Hepatic stellate cell (primary cell): ENCODE results near the gene PLP2.

Experiments used
- DNase-seq: peaks from one replicate; pipeline ENCODE4 v3.0.0; 2011; ENCODE audit warnings: low spot score

Gene PLP2

DNA sequence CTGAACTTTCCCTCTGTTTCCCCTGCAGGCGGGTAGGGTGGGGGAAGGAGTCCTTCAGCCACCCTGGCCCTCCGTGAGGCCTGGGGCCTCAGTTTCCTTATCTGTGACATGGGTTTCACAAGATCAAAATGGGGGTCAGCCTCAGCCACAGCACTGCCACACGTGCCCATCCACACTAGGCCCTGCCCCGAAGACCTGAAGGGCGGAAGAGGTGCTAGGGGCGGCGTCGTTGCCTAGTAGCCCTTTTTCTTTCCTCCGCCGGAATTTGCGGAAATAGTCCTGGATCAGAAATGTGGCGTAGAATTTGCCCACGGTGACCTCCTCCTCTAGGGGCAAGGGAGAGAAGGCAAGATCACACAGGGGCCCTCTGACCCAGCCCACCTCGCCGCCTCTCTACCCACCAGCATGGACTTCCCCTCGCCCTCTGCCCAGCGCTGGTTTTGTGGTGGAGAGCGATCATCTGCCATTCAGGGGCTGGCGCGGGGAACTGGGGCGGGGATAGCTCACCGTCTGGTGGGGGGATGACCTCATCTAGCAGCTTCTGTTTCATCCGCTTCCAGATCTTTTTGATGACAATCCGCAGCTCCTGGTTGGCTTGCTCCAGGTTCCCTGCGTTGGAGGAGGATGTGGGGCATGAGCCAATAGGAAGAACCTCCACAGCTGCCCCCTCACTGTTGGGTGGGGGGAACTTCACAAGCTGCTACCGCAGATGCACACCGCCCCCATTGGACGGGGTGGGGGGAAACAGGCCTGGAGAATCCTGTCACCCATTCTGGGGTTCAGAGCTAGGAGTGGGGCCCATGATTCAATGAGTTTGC lies 37.9 kb downstream of the PLP2 start:
- DNase-seq: no peak

DNA sequence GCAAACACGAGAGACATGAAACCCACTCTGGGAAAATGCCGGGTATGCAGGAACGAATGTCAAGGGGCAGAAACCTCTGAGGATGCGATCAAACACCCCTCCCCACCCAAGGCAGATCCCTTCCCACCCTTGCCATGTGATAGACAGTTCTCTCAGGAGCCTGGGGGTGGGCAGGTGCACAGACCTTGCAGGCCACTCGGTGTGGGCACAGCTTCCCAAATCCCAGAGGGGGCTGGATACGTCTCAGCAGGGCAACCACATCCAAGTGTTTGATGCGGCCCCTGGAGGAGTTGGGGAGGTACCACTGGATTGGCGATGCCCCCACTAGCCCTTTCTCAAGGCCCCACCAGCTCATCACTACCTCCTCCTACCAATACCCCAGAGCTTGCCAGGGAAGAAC lies 38.7 kb downstream of the PLP2 start:
- DNase-seq: no peak

DNA sequence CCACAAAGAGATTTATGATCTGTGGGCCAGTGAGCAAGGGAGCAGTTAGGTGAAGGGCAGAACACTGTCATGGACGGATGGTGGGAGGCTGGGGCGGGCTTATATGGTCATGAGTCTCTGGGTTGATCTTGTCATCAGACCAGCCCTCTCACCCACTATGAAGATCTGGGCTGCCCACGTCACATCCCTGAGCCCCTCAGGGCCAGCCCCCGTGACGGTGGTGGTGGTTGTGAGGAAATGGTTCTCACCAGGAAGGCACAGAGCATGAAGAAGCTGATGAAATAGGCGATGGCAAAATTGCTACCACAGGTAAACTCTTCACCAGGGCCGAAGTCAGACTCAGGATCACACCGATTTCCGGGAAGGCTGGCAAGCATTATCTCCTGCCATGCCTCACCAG lies 39.4 kb downstream of the PLP2 start:
- no peak for DNase-seq

DNA sequence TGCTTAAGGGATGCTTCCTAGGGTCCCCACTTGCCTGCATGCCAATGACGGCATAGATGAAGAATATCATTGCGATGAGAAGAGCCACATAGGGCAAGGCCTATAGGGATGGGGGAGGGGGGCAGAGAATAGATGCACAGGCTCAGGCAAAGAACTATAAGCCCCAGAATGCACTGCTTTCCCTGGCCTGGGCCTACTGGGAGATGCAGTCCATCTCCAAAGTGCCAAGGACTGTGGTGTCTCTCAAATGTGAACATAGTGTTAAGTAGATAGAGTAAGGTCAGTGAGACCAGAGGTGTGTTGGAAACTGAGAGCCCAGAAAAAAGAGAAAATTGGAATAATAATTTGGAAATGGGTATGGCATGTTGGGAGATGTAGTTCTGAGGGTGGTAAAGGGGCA lies 40.5 kb downstream of the PLP2 start:
- DNase-seq: no peak

DNA sequence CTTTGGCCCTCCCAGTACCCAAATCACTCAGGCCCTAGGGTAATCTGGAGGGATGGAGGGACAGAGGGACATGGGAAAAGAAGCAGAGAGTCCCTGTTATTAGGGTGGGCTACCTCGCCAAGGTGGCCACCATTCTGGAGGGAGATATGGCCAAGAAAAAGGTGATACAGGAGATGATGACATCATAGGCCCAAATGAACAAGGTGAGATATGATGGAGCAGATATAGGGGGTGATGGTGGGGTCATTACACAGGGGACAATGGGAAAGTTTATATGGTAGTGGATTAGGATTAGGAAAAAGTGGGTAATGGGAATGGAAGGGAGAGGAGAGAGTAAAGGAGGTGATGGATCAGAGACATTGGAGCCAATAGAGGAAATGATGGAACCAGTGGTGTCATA lies 41.2 kb downstream of the PLP2 start:
- DNase-seq: no peak

DNA sequence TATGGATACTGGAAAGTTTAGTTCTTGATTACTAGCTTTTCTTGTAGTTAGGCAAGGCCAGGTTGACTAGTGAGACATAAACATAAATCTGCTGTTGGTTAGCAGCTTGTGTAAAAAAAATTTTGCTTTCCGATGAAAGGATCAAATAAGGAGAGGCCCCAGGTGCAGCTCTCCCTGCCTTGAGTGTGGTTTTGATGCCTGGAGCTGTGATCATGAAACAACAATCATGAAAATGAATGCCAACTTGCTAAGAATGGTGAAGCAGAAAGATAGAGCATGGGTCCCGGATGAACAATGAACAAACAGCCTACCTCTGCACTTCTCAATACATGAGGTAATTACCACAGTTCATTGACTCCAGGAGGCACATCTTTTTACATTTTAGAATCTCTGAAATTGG lies 42.7 kb downstream of the PLP2 start:
- DNase-seq: no peak

DNA sequence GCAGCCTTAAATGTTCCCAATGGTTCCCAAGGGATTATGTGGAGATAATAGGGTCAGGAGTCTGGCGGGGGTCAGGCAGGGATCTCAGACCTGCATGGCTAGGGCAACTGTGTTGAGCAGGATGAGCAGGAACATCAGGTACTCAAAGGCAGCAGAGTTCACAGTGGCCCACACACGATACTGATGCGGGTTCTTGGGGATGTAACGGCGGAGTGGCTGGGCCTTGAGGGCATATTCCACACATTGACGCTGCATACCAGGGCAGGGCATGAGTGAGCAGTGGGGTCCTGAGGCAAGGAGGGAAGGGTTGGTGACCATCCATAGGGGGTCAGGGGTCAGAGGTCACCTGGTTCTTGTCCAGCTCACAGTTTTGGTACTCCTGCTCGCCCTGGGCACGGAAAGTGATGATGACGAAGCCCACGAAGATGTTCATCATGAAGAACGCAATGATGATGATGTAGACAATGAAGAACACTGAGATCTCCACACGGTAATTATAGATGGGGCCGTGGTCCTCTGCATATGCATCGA lies 43.4 kb downstream of the PLP2 start:
- no peak for DNase-seq

DNA sequence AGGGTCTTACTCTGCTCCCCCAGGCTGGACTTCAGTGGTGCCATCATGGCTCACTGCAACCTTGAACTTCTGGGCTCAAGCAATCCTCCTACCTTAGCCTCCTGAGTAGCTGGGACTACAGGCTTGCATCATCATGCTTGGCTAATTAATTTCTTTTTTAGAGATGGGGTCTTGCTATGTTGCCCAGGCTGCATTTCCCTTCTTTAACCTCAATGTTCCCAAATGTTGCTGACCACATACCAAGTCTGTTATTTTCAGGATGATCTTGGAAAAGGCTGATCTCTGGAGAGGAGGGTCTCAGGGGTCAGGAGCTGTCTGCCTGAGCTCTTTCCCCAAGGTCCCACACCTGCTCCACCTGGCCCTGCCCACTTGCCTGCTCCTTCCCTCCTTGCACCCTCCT lies 48.4 kb downstream of the PLP2 start:
- DNase-seq: no peak

DNA sequence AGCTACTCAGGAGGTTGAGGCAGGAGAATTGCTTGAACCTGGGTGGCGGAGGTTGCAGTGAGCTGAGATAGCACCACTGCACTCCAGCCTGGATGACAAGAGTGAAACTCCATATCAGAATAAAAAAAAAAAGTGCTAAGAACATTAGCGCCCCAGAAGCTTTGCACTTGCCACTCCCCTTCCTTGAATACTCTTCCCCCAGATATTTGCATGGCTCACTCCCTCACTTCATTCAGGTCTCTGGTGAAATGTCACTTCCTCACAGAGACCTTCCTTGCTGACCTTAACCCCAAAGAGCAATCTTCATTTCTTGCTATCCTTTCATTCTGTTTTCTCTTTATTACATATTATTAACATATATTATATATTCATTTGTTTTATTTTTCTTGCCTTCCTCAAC lies 50.2 kb downstream of the PLP2 start:
- DNase-seq: no peak
